Osteoblast (primary cell): ENCODE data around the gene SRGAP2C. TPM values are rescaled to one million over a fixed set of nuclear protein-coding genes. Genes with fewer than 3 reads are reported as not detected.
A peak's percentile ranks its signal among the peaks of the same experiment; 100 is the strongest.
"Not testable (repeated sequence)": the region's sequence is repeated elsewhere in the genome, so short reads cannot be mapped to it uniquely, and the experiment has no call there.

Experiments used
- DNase-seq: peaks from one replicate; pipeline ENCODE4 v3.0.0; 2011; ENCODE audit warnings: low spot score, mixed read lengths; ENCODE audit not compliant: insufficient read length; ENCODE audit errors: missing footprints
- H2AFZ ChIP-seq: 2 replicates; pipeline ENCODE4 v1.6.0; 2011; ENCODE audit warnings: mild to moderate bottlenecking, low read length
- H3K27ac ChIP-seq: 2 replicates; pipeline ENCODE4 v1.5.1; 2011; ENCODE audit warnings: mild to moderate bottlenecking, low read depth, low read length, moderate library complexity
- H3K27me3 ChIP-seq: 2 replicates; pipeline ENCODE4 v1.6.0; 2012; ENCODE audit warnings: mild to moderate bottlenecking, control low read depth, inconsistent platforms, low read length, moderate library complexity; ENCODE audit not compliant: insufficient read depth
- H3K36me3 ChIP-seq: 2 replicates; pipeline ENCODE4 v1.5.1; 2011; ENCODE audit warnings: mild to moderate bottlenecking, low read length, control low read depth, moderate library complexity; ENCODE audit not compliant: insufficient read depth
- H3K4me1 ChIP-seq: 2 replicates; pipeline ENCODE4 v1.5.1; 2011; ENCODE audit warnings: mild to moderate bottlenecking, low read length, control low read depth, moderate library complexity; ENCODE audit not compliant: insufficient read depth
- H3K4me2 ChIP-seq: 2 replicates; pipeline ENCODE4 v1.6.0; 2011; ENCODE audit warnings: mild to moderate bottlenecking, low read length; ENCODE audit not compliant: insufficient read depth
- H3K4me3 ChIP-seq: fragments of 200-600 bp; sonication (generic); 3 replicates; pipeline ENCODE4 v1.5.1; 2012; ENCODE audit warnings: mild to moderate bottlenecking, low read length, inconsistent platforms; ENCODE audit not compliant: insufficient read depth
- H3K79me2 ChIP-seq: 2 replicates; pipeline ENCODE4 v1.6.0; 2012; ENCODE audit warnings: mild to moderate bottlenecking, low read length, control low read depth, inconsistent platforms; ENCODE audit not compliant: insufficient read depth
- H3K9me3 ChIP-seq: 2 replicates; pipeline ENCODE4 v1.5.1; 2011; ENCODE audit warnings: low read depth, low read length, control low read depth
- H4K20me1 ChIP-seq: 2 replicates; pipeline ENCODE4 v1.6.0; 2012; ENCODE audit warnings: mild to moderate bottlenecking, low read length, control low read depth; ENCODE audit not compliant: insufficient read depth
- total RNA-seq: library from RNA; depleted of rRNA; stranded (reverse); fragments of >200 nt; gene quantifications from 2 replicates; pipeline ENCODE4 v1.2.3, GENCODE V29; 2012

Gene SRGAP2C
- 18.6 and 36.9 TPM in 2 replicates for total RNA-seq

DNA sequence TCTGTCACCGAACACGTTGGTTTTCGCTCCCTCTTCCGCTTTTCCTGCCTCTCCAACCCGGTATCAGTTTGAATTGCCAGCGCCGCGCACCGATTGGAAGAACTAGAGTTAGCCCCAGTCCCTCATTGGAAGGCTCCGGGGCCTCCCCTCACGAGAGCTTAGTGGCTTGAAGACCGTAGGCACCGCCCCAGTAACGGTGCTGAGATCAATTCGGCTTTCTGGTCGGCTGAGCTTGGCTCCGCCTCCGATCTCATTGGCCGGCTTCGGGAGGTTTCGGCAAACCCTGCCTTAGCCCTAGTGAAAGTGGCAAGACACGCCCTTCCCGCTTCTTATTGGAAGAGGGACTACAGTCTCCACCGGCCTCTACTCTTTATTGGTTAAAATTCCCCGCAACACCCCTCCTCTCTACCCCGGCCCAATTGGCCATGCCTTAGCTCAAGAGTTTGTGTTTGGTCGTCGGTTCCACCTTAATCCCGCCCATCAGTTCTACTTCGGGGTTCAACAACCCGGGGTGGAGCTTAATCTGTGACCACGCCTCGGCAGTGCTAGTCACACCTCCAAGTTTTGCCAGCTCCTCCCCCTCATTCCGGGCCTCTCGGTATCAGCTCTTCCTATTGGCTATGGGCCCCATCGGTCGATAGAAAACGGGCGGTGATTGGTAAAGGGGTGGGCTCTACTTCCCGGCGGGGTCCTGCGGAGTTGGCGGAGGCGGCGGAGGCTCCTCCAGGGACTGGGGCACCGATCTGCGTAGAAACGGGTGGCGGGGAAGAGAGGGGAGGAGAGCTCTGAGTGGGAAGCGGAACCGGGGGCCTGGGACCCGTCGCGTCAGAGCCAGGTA lies at the start of gene SRGAP2C, which contains the start of gene FAM72B:
Gene SRGAP2C, plus strand, starts transcription at position 686 of the 838 bp plus-strand sequence. CDS start 2,472 bp downstream, outside the sequence.
Gene FAM72B, minus strand, starts transcription at position 51 of the 838 bp plus-strand sequence. CDS start 851 bp downstream, outside the sequence.
- H3K79me2 ChIP-seq, H3K9me3 ChIP-seq, H4K20me1 ChIP-seq, H3K36me3 ChIP-seq, H3K27me3 ChIP-seq, DNase-seq, H3K4me1 ChIP-seq, H3K27ac ChIP-seq, H2AFZ ChIP-seq: not testable (repeated sequence)
- H3K4me3 ChIP-seq, result peak within 1 kb of the TSS; percentile 66
- H3K4me2 ChIP-seq, result peak within 1 kb of the TSS; percentile 64

GRCh38 chr1:121140393-121140792 lies 44.4 kb upstream of the SRGAP2C start:
- H3K4me3 ChIP-seq, H3K4me1 ChIP-seq, H3K36me3 ChIP-seq, H3K9me3 ChIP-seq, H3K27me3 ChIP-seq, H3K27ac ChIP-seq, H3K4me2 ChIP-seq, H2AFZ ChIP-seq, DNase-seq, H4K20me1 ChIP-seq, H3K79me2 ChIP-seq: not testable (repeated sequence)

GRCh38 chr1:121148489-121149190 lies 36.1 kb upstream of the SRGAP2C start:
- not testable (repeated sequence) for H4K20me1 ChIP-seq

DNA sequence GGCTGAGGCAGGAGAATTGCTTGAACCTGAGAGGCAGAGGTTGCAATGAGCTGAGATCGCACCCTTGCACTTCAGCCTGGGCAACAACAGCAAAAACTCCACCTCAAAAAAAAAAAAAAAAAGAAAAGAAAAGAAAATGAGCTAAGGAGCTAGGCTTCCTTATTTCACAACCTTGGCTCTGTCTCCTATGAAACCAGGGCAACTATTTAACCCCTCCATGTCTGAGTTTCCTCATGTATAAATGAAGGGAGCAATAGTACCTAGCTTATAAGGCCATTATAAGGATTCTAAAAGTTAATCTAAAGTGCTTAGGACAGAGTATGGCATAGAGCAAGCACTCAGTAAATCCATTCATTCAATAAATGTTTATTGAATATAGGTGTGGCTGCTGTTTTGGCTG lies 33.5 kb upstream of the SRGAP2C start:
- not testable (repeated sequence) for H3K4me2 ChIP-seq, H3K4me3 ChIP-seq, H3K27me3 ChIP-seq, H3K9me3 ChIP-seq, H3K27ac ChIP-seq, H3K4me1 ChIP-seq, DNase-seq, H3K79me2 ChIP-seq, H4K20me1 ChIP-seq, H3K36me3 ChIP-seq, H2AFZ ChIP-seq

More at GRCh38 chr1:121148489-121149190, 36.1 kb upstream of the SRGAP2C start:
- H3K4me2 ChIP-seq, H3K27me3 ChIP-seq, H2AFZ ChIP-seq, H3K9me3 ChIP-seq, H3K4me1 ChIP-seq, DNase-seq, H3K27ac ChIP-seq, H3K79me2 ChIP-seq, H3K36me3 ChIP-seq, H3K4me3 ChIP-seq: not testable (repeated sequence)

DNA sequence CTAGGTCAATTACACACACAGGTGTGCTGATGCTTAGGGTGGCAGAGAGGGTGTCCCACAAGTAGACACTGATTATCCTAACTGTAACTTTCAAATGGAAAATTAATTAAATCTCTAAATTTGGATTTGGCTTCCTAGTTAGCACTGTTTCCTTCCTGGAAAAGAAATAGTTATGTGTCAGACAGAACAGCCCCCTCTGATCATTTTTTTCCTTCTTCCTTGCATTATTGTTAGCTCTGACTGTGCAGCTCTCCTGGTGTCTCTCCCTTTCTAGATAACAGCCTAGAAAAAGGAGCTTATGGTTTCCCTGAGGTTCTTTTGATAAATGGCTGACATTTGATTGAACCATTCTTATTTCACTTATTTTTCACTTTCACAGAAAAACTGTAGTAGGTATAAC lies 32.0 kb upstream of the SRGAP2C start:
- H3K27me3 ChIP-seq, H3K4me2 ChIP-seq, H3K79me2 ChIP-seq, H3K9me3 ChIP-seq, H3K36me3 ChIP-seq, H4K20me1 ChIP-seq, DNase-seq, H3K4me3 ChIP-seq, H3K27ac ChIP-seq, H2AFZ ChIP-seq, H3K4me1 ChIP-seq: not testable (repeated sequence)

GRCh38 chr1:121154811-121155210 lies 30.0 kb upstream of the SRGAP2C start:
- H3K4me3 ChIP-seq, DNase-seq, H3K4me1 ChIP-seq, H3K9me3 ChIP-seq, H3K27ac ChIP-seq, H3K79me2 ChIP-seq, H2AFZ ChIP-seq, H4K20me1 ChIP-seq, H3K4me2 ChIP-seq, H3K36me3 ChIP-seq, H3K27me3 ChIP-seq: not testable (repeated sequence)
